LHCN-M2 (cell line): ENCODE results near the gene C17orf50. TPM values are rescaled to one million over a fixed set of nuclear protein-coding genes. Genes with fewer than 3 reads are reported as not detected.

Experiments used
- DNase-seq: peaks from one replicate; pipeline ENCODE4 v3.0.0-alpha.2; 2012; ENCODE audit warnings: low read depth
- total RNA-seq: library from RNA; depleted of rRNA; stranded (reverse); fragments of >200 nt; gene quantifications from 2 replicates; pipeline ENCODE4 v1.2.3, GENCODE V29; 2014

Gene C17orf50
- total RNA-seq, 1 experiment from 2014 or later = not detected

- no peak for DNase-seq
Observed at GRCh38 chr17:35752471-35752870, 8.2 kb upstream of the C17orf50 start.

- peak; percentile 5 for DNase-seq
Observed at GRCh38 chr17:35752945-35753764, 7.5 kb upstream of the C17orf50 start, which contains the start of gene GAS2L2. Gene GAS2L2, minus strand, starts transcription at chr17:35753239. Its CDS starts 389 bp downstream, at chr17:35752850.

GRCh38 chr17:35757243-35757642 lies 3.4 kb upstream of the C17orf50 start:
- no peak for DNase-seq

GRCh38 chr17:35761601-35762000 lies 914 bp downstream of the C17orf50 start:
- DNase-seq = no peak

GRCh38 chr17:35763767-35764122 lies 3.1 kb downstream of the C17orf50 start:
- DNase-seq = no peak

GRCh38 chr17:35764123-35764991 lies 3.7 kb downstream of the C17orf50 start:
- peak; percentile 80 for DNase-seq

GRCh38 chr17:35765086-35765710 lies 4.5 kb downstream of the C17orf50 start:
- no peak for DNase-seq

GRCh38 chr17:35765756-35766488 lies 5.2 kb downstream of the C17orf50 start:
- DNase-seq = no peak

GRCh38 chr17:35766489-35766877 lies 5.8 kb downstream of the C17orf50 start:
- no peak for DNase-seq

GRCh38 chr17:35766903-35767510 lies 6.3 kb downstream of the C17orf50 start:
- DNase-seq = peak; percentile 44

- DNase-seq = no peak
Observed at GRCh38 chr17:35768797-35769196, 8.1 kb downstream of the C17orf50 start.

- DNase-seq = no peak
Observed at GRCh38 chr17:35769895-35770486, 9.3 kb downstream of the C17orf50 start.

GRCh38 chr17:35773129-35773528 lies 12.4 kb downstream of the C17orf50 start:
- no peak for DNase-seq

GRCh38 chr17:35773679-35774425 lies 13.2 kb downstream of the C17orf50 start:
- DNase-seq = no peak

- DNase-seq = no peak
Observed at GRCh38 chr17:35774499-35774898, 13.8 kb downstream of the C17orf50 start.

GRCh38 chr17:35775039-35775438 lies 14.4 kb downstream of the C17orf50 start:
- DNase-seq = no peak

GRCh38 chr17:35775583-35775982 lies 14.9 kb downstream of the C17orf50 start:
- no peak for DNase-seq

- no peak for DNase-seq
Observed at GRCh38 chr17:35778641-35779196, 18.0 kb downstream of the C17orf50 start.

- DNase-seq = no peak
Observed at GRCh38 chr17:35780950-35781349, 20.3 kb downstream of the C17orf50 start.
